GOT3 (cell line): Measurements from ENCODE around the gene HDAC11.
"Not testable (repeated sequence)": the region's sequence is repeated elsewhere in the genome, so short reads cannot be mapped to it uniquely, and the experiment has no call there.

Experiments used
- DNase-seq: peaks from one replicate; lab custom pipeline; 2025; ENCODE audit warnings: mixed read lengths; lab: John Stamatoyannopoulos, UW

The HDAC11 gene

GRCh38 chr3:13493867-13494441 is 13.8 kb downstream of the HDAC11 start:
- no peak for DNase-seq

- DNase-seq: no peak
These were observed 14.6 kb downstream of the HDAC11 start for GRCh38 chr3:13494463-13495350.

- no peak for DNase-seq
These were observed 15.3 kb downstream of the HDAC11 start for GRCh38 chr3:13495351-13495813.

GRCh38 chr3:13495921-13496723 is 16.0 kb downstream of the HDAC11 start:
- DNase-seq: no peak

GRCh38 chr3:13496879-13497278 is 16.8 kb downstream of the HDAC11 start:
- DNase-seq: no peak

- DNase-seq: no peak
These were observed 17.3 kb downstream of the HDAC11 start for GRCh38 chr3:13497386-13497785.

- no peak for DNase-seq
These were observed 18.4 kb downstream of the HDAC11 start for GRCh38 chr3:13498354-13499060.

GRCh38 chr3:13499246-13499645 is 19.1 kb downstream of the HDAC11 start:
- not testable (repeated sequence) for DNase-seq

- no peak for DNase-seq
These were observed 20.2 kb downstream of the HDAC11 start for GRCh38 chr3:13500133-13500885.

GRCh38 chr3:13501056-13501455 is 20.9 kb downstream of the HDAC11 start:
- DNase-seq: no peak

- DNase-seq: no peak
These were observed 21.4 kb downstream of the HDAC11 start for GRCh38 chr3:13501521-13501920.

GRCh38 chr3:13501958-13502790 is 22.1 kb downstream of the HDAC11 start:
- DNase-seq: no peak

GRCh38 chr3:13502791-13503060 is 22.6 kb downstream of the HDAC11 start:
- no peak for DNase-seq

- DNase-seq: no peak
These were observed 24.2 kb downstream of the HDAC11 start for GRCh38 chr3:13504161-13504831.

- DNase-seq: no peak
These were observed 25.3 kb downstream of the HDAC11 start for GRCh38 chr3:13505147-13506130.

- DNase-seq: no peak
These were observed 26.1 kb downstream of the HDAC11 start for GRCh38 chr3:13506239-13506638.

- DNase-seq: no peak
These were observed 26.6 kb downstream of the HDAC11 start for GRCh38 chr3:13506680-13507079.

GRCh38 chr3:13507247-13507569 is 27.1 kb downstream of the HDAC11 start:
- DNase-seq: no peak
